ENCODE results near the gene PHLDA2.

- TF ChIP-seq FOXM1 (IDR thresholded peaks at IDR 0.05; ENCODE audit: borderline replicate concordance) (no peak), LEF1 (IDR thresholded peaks at IDR 0.05; ENCODE audit: borderline replicate concordance) (no peak), SUZ12 (IDR thresholded peaks at IDR 0.05) (no peak), CTBP1 (IDR thresholded peaks at IDR 0.05; ENCODE audit: borderline replicate concordance) (no peak), ELF4 (IDR thresholded peaks at IDR 0.05) (no peak), ARNT (IDR thresholded peaks at IDR 0.05) (no peak), L3MBTL2 (conservative IDR thresholded peaks at IDR 0.05) (no peak)
Measured at GRCh38 chr11:2912498-2912897, 16.7 kb downstream of the PHLDA2 start.

Data from HEK293T (cell line).